ENCODE results near the gene ATG9B. TPM values are rescaled to one million over a fixed set of nuclear protein-coding genes. Genes with fewer than 3 reads are reported as not detected.
A peak's percentile ranks its signal among the peaks of the same experiment; 100 is the strongest.

ATG9B gene
- total and polyA plus RNA-seq, 2 of the 13 experiments (the other 11 are each of a cell fraction or from before 2014, with no cell fraction given), result 0.24 TPM; not detected in 1

GRCh38 chr7:151010307-151011096 is 13.8 kb downstream of the ATG9B start (continued):
- TF ChIP-seq RNF219 (CRISPR knock-in tag; IDR thresholded peaks at IDR 0.05), result no peak
- no peak for TF ChIP-seq MBD4 (IDR thresholded peaks at IDR 0.05; ENCODE audit: borderline replicate concordance, low read length)
- no peak for TF ChIP-seq ZNF10 (CRISPR knock-in tag; IDR thresholded peaks at IDR 0.05; ENCODE audit: borderline replicate concordance, low read depth)
- 0 out of 4 replicates have a peak, but pooled peaks of 1 of the 2 experiments have one; percentile 43 for TF ChIP-seq HMGXB4 (CRISPR knock-in tag; IDR thresholded peaks at IDR 0.05; ENCODE audit: borderline replicate concordance in 1 of 2, low read depth in 1 of 2)
- TF ChIP-seq PAWR (CRISPR knock-in tag; IDR thresholded peaks at IDR 0.05; ENCODE audit: borderline replicate concordance), result no peak
- TF ChIP-seq ZC3H13 (CRISPR knock-in tag; IDR thresholded peaks at IDR 0.05), result no peak
- TF ChIP-seq ZNF563 (CRISPR knock-in tag; IDR thresholded peaks at IDR 0.05), result 0 out of 2 replicates have a peak, but pooled peaks have one; percentile 32
- no peak for TF ChIP-seq ZNF451 (CRISPR knock-in tag; IDR thresholded peaks at IDR 0.05)
- TF ChIP-seq TCF7L2 (IDR thresholded peaks at IDR 0.05; ENCODE audit: low read depth, low read length), result no peak
- TF ChIP-seq NCOA5 (CRISPR knock-in tag; IDR thresholded peaks at IDR 0.05), result no peak
- TF ChIP-seq ZBTB20 (CRISPR knock-in tag; IDR thresholded peaks at IDR 0.05; ENCODE audit: borderline replicate concordance, low read depth), result no peak
- peak; percentile 81 for TF ChIP-seq MYC (CRISPR knock-in tag; IDR thresholded peaks at IDR 0.05; ENCODE audit: borderline replicate concordance)
- TF ChIP-seq PATZ1 (CRISPR knock-in tag; IDR thresholded peaks at IDR 0.05), result peak; percentile 70; the same call in 1 of the 2 replicates
- TF ChIP-seq ZNF672 (CRISPR knock-in tag; IDR thresholded peaks at IDR 0.05), result no peak
- no peak for TF ChIP-seq SOX6 (IDR thresholded peaks at IDR 0.05)
- no peak; the same call in 1 of the 2 replicates for TF ChIP-seq SOX6 (CRISPR knock-in tag; IDR thresholded peaks at IDR 0.05)
- TF ChIP-seq ZNF337 (CRISPR knock-in tag; IDR thresholded peaks at IDR 0.05; ENCODE audit: borderline replicate concordance, low read depth), result no peak
- TF ChIP-seq HNRNPL (IDR thresholded peaks at IDR 0.05; ENCODE audit: low read depth, low read length), result 0 out of 2 replicates have a peak, but pooled peaks have one; percentile 60
- 0 out of 2 replicates have a peak, but pooled peaks have one; percentile 50 for TF ChIP-seq MYPOP (CRISPR knock-in tag; IDR thresholded peaks at IDR 0.05)
- TF ChIP-seq BRCA1 (CRISPR knock-in tag; IDR thresholded peaks at IDR 0.05), result no peak
- TF ChIP-seq ZNF577 (CRISPR knock-in tag; IDR thresholded peaks at IDR 0.05; ENCODE audit: borderline replicate concordance, low read depth), result no peak
- no peak for TF ChIP-seq ZFP82 (CRISPR knock-in tag; IDR thresholded peaks at IDR 0.05; ENCODE audit: borderline replicate concordance)
- TF ChIP-seq NFKBIZ (CRISPR knock-in tag; IDR thresholded peaks at IDR 0.05), result no peak
